ENCODE measurements around the gene PDE3B.
"Not testable (repeated sequence)": the region's sequence is repeated elsewhere in the genome, so short reads cannot be mapped to it uniquely, and the experiment has no call there.

PDE3B gene

GRCh38 chr11:14678350-14678749 lies 34.7 kb downstream of the PDE3B start:
- no peak for DNase-seq

DNA sequence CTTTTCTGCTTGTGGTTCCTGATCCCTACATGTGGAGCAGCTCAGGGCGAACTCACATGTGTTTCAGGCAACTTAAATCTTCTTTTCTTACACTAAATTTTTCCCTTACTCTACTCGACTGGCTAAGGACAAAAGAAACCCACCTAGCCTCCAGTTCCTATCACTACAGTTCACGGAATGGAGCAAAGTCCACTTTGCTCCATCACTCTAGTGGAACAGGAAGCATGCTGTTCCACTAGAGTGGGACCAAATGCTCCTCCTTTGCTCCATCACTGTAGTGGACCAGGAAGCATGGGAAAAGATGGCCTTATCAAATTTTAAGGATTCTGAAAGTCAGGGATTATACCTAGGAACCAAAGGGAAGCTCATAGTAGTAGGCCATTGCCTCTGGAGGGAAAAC lies 36.1 kb downstream of the PDE3B start:
- no peak for DNase-seq

GRCh38 chr11:14684234-14684915 lies 40.8 kb downstream of the PDE3B start:
- DNase-seq: not testable (repeated sequence)

DNA sequence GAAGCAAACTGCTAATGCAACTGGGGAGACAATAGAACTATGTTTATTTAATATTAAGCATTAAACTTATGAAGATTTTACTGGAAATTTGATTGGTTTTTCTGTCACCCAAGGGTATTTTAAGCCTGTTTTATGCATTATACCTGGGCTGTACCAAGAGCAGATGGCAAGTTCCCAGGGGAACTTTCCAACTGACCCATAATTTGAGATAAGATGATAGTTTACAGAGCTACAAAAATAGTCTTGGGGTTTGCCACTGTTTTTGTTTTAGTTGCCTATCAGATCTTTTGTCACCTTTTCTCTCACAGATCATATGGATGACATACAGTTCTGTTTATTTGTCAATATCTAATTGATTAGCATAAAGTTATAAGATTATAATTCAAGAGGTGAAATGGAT lies 43.9 kb downstream of the PDE3B start:
- DNase-seq: no peak

GRCh38 chr11:14687943-14688627 lies 44.5 kb downstream of the PDE3B start:
- no peak for DNase-seq

DNA sequence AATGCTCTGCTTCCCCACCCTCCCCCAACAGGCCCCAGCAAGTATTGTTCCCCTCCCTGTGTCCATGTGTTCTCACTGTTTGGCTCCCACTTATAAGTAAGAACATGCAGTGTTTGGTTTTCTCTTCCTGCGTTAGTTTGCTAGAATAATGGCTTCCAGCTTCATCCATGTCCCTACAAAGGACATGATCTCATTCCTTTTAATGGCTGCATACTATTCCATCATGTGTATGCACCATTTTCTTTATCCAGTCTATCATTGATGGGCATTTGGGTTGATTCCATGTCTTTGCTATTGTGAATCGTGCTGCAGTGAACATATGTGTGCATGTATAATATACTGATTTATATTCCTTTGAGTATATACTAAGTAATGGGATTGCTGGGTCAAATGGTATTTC lies 52.1 kb downstream of the PDE3B start:
- DNase-seq: not testable (repeated sequence)

- DNase-seq: no peak
These were observed 55.2 kb downstream of the PDE3B start for GRCh38 chr11:14698771-14699170.

DNA sequence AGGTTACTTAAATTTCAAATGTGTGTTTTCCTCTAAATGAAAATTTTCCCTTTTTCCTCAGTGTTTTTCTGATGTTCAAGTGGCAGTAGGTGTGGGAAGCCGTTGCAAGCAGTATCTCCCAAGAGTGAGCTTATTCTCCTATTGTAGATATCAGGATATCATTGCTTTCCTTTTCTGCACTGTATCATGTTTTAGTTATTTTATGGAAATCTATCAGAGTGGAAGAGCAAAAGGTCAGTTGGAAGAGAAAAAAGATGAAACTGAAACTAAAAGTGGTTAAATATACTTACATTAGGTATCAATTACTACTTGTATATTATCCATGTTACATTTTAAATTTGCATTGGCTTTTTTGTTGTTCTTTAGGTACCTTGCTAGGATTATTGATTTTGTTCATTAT lies 57.0 kb downstream of the PDE3B start:
- DNase-seq: no peak

DNA sequence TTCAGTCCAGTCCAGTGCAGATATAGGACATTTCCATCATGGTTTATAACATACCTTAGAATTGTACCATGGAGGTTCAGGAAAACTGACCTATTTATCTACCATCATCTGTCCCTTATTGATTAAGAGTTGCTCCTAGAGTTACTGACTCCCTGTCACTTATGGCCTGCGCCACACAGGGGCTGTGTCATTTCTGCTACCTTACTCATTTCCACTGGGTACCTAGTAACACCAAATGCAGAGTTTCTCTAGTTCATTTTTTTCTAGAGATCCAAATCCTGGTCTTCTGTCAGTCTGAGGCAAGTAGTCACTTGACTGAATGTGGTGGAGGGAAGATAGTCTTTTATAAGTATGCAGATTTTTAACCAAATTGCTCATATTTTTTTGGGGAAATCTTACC lies 59.2 kb downstream of the PDE3B start:
- DNase-seq: no peak

DNA sequence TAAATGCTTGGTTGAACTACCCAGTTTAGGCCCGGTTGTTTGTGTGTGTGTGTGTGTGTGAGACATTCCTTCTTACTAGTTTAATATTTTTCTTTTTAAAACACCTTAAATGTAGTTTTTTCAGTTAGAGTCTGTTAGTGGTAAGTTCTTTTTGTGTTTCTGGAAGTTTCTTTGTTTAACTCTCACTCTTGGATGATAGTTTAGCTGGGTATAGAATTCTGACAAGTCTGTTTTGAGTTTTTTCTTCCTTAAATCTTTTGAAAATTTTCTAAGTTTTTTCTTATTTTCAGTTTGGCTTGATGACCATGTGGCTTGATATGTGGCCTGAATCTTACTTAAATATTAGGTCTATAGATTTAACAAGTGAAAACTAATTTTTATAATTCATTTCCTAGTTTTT lies 60.1 kb downstream of the PDE3B start:
- DNase-seq: no peak

DNA sequence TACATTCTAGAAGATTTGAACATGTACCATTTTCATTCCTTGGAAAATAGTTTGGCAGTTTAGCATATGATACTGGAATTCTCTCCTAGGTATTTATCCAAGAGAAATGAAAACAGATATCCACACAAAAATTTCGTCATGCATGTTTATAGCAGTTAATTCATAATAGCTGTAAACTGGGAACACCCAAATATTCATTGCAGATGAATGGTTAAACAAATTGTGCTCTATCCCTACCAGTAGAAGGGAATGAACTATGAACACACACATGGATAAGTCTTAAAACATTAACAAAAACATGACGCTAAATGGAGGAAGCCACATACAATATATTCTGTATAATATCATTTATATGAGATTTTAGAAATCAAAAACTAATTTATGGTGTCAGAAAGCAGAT lies 61.5 kb downstream of the PDE3B start:
- DNase-seq: no peak

- DNase-seq: no peak
These were observed 70.1 kb downstream of the PDE3B start for GRCh38 chr11:14713496-14714244.

DNA sequence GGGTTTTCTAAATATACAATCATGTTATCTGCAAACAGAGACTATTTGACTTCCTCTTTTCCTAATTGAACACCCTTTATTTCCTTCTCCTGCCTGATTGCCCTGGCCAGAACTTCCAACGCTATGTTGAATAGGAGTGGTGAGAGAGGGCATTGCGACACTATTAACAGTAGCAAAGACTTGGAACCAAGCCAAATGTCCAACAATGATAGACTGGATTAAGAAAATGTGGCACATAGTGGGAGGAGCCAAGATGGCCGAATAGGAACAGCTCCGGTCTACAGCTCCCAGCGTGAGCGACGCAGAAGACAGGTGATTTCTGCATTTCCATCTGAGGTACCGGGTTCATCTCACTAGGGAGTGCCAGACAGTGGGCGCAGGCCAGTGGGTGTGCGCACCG lies 72.1 kb downstream of the PDE3B start:
- DNase-seq: not testable (repeated sequence)

- DNase-seq: no peak
These were observed 78.9 kb downstream of the PDE3B start for GRCh38 chr11:14722496-14722895.

- DNase-seq: no peak
These were observed 81.5 kb downstream of the PDE3B start for GRCh38 chr11:14725150-14725549.

DNA sequence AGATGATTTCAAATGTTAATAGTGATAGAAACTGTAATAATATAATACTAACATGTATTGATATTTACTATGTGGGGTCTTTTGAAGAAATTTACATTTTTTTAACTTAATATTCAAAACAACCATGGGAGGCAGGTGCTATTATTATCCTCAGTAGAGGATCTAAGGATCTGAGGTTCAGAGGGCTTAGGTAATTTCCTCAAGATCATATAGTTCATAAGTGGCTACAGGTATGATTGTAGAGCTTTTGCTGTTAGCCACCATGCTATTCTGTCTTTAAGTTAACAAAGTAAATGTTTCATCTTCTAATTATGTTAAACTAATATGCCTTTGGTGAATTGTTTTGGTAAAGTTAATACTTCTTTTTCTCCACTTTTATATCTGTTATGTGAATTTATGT lies 83.6 kb downstream of the PDE3B start:
- no peak for DNase-seq

DNA sequence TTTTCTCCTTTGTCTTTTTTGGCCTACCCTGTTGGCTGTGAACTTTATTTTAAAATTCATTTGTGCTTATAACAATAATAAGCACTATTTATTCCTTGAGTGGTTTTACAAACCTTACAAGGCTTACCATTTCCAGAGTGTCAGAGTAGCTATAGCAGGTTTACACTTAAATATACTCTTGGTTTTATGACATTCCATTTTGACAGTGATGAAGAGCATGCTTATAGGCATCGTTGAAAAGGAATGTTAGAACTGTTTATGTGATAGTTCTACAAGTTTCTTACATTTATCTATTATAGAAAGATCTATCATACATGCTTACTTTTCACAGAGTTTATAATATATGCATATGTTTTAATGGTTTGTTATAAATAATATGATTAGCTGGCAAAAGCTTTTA lies 84.1 kb downstream of the PDE3B start:
- DNase-seq: no peak

DNA sequence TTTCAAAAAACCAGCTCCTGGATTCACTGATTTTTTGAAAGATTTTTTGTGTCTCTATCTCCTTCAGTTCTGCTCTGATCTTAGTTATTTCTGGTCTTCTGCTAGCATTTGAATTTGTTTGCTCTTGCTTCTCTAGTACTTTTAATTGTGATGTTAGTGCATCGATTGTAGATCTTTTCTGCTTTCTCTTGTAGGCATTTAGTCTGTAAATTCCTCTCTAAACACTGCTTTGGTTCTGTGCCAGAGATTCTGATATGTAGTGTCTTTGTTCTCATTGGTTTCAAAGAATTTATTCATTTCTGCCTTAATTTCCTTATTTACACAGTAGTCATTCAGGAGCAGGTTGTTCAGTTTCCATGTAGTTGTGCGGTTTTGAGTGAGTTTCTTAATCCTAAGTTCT lies 96.9 kb downstream of the PDE3B start:
- DNase-seq: not testable (repeated sequence)

GRCh38 chr11:14741195-14741594 lies 97.6 kb downstream of the PDE3B start:
- no peak for DNase-seq

DNA sequence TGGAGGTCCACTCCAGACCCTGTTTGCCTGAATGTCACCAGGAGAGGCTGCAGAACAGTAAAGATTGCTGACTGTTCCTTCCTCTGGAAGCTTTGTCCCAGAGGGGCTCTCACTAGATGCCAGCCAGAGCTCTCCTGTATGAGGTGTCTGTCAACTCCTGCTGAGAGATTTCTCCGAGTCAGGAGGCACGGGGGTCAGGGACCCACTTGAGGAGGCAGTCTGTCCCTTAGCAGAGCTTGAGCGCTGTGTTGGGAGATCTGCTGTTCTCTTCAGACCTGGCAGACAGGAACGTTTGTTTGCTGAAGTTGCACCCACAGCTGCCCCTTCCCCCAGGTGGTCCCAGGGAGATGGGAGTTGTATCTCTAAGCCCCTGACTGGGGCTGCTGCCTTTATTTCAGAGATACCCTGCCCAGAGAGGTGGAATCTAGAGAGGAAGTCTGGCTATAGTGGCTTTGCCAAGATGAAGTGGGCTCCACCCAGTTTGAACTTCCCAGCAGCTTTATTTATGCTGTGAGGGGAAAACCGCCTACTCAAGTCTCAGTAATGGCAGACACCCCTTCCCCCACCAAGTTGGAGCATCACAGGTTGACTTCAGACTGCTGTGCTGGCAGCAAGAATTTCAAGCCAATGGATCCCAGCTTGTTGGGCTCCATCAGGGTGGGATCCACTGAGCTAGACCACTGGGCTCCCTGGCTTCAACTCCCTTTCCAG lies 99.4 kb downstream of the PDE3B start:
- DNase-seq: no peak

DNA sequence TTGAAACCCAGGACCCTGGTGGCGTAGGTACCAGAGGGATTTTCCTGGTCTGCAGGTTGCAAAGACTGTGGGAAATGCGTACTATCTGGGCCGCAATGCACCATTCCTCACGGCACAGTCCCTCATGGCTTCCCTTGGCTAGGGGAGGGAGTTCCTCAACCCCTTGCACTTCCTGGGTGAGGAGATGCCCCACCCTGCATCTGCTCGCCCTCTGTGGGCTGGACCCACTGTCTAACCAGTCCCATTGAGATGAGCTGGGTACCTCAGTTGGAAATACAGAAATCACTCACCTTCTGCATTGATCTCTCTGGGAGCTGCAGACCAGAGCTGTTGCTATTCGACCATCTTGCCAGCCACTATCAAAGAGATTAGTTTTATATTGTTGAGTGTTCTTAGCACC lies 100.1 kb downstream of the PDE3B start:
- DNase-seq: not testable (repeated sequence)

DNA sequence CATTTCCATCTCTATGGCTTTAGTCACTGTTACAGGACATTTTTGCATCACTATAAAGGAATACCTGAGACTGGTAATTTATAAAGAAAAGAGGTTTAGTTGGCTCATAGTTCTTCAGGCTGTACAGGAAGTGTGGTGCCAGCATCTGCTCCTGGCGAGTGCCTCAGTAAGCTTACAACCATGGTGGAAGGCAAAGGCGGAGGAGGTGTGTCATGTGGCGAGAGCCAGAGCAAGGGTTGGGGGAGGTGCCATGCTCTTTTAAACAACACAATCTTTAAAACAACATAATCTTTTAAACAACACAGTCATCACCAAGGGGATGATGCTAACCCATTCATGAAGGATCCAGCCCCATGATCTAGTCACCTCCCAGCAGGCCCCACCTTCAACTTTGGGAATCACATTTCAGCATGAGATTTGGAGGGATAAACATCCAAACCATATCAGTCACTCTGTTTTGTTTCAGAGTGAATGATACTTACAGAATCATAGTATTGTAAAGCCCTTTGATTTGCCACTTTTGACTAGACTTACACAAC lies 103.3 kb downstream of the PDE3B start:
- no peak for DNase-seq

- no peak for DNase-seq
These were observed 104.5 kb downstream of the PDE3B start for GRCh38 chr11:14748090-14748489.

Measured in NCI-H2171 (cell line).